ENCODE results near the gene MAN2A1.

The MAN2A1 gene

DNA sequence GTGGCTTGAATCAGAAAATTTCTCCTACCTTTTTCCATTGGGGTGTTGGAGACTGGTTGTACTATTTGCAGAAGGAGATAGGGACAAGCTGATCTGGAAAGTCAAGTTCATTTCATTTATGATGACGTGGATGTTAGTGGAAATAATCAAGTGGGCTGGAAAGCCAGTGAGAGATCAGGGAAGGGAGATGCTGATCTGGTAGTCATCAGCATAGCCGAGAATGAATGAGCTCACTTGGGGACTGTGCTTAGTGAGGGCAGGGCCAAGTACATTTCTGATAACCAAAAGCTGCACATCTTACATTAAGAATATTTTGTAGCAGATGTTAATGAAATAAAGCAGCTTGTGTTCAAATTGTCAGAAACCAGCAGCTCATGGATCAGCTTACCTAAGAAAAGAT lies 12.1 kb downstream of the MAN2A1 start:
- no peak for ATAC-seq
- TF ChIP-seq OSR1 (CRISPR knock-in tag; IDR thresholded peaks at IDR 0.05) (no peak), CSDC2 (CRISPR knock-in tag; IDR thresholded peaks at IDR 0.05) (no peak), ZFP30 (CRISPR knock-in tag; IDR thresholded peaks at IDR 0.05) (no peak), ZC3H10 (CRISPR knock-in tag; IDR thresholded peaks at IDR 0.05) (no peak), ZNF565 (CRISPR knock-in tag; conservative IDR thresholded peaks at IDR 0.05; ENCODE audit: low read depth) (no peak), RARB (CRISPR knock-in tag; IDR thresholded peaks at IDR 0.05) (no peak), TSHZ2 (CRISPR knock-in tag; IDR thresholded peaks at IDR 0.05) (no peak)

GRCh38 chr5:109703166-109703565 lies 13.4 kb downstream of the MAN2A1 start:
- ATAC-seq: no peak
- no peak for TF ChIP-seq OSR1 (CRISPR knock-in tag; IDR thresholded peaks at IDR 0.05)
- no peak for TF ChIP-seq SNAI2 (CRISPR knock-in tag; IDR thresholded peaks at IDR 0.05)
- no peak for TF ChIP-seq ISL1 (CRISPR knock-in tag; IDR thresholded peaks at IDR 0.05)
- no peak for TF ChIP-seq GLIS3 (CRISPR knock-in tag; IDR thresholded peaks at IDR 0.05)
- TF ChIP-seq ARNTL (CRISPR knock-in tag; IDR thresholded peaks at IDR 0.05; ENCODE audit: borderline replicate concordance, low read depth): no peak
- no peak for TF ChIP-seq ZNF8 (CRISPR knock-in tag; IDR thresholded peaks at IDR 0.05)
- no peak for TF ChIP-seq POU6F1 (CRISPR knock-in tag; IDR thresholded peaks at IDR 0.05; ENCODE audit: borderline replicate concordance, low read depth)
- no peak for TF ChIP-seq ZNF565 (CRISPR knock-in tag; conservative IDR thresholded peaks at IDR 0.05; ENCODE audit: low read depth)
- no peak for TF ChIP-seq ZFP30 (CRISPR knock-in tag; IDR thresholded peaks at IDR 0.05)
- no peak for TF ChIP-seq RARB (CRISPR knock-in tag; IDR thresholded peaks at IDR 0.05)
- no peak for TF ChIP-seq BACH2 (CRISPR knock-in tag; IDR thresholded peaks at IDR 0.05; ENCODE audit: borderline replicate concordance)
- TF ChIP-seq ZFP3 (CRISPR knock-in tag; IDR thresholded peaks at IDR 0.05): no peak
- TF ChIP-seq ESRRG (CRISPR knock-in tag; IDR thresholded peaks at IDR 0.05): no peak
- TF ChIP-seq CSRNP3 (CRISPR knock-in tag; IDR thresholded peaks at IDR 0.05): no peak
- no peak for TF ChIP-seq TCF4 (CRISPR knock-in tag; IDR thresholded peaks at IDR 0.05; ENCODE audit: borderline replicate concordance)
- TF ChIP-seq CSDC2 (CRISPR knock-in tag; IDR thresholded peaks at IDR 0.05): no peak
- no peak for TF ChIP-seq CREB5 (CRISPR knock-in tag; IDR thresholded peaks at IDR 0.05; ENCODE audit: low read depth)
- TF ChIP-seq ZC3H10 (CRISPR knock-in tag; IDR thresholded peaks at IDR 0.05): no peak

GRCh38 chr5:109703829-109704228 lies 14.1 kb downstream of the MAN2A1 start:
- TF ChIP-seq ZNF565 (CRISPR knock-in tag; conservative IDR thresholded peaks at IDR 0.05; ENCODE audit: low read depth) (no peak), ZFP30 (CRISPR knock-in tag; IDR thresholded peaks at IDR 0.05) (no peak), RARB (CRISPR knock-in tag; IDR thresholded peaks at IDR 0.05) (no peak), TSHZ2 (CRISPR knock-in tag; IDR thresholded peaks at IDR 0.05) (no peak), ARNTL (CRISPR knock-in tag; IDR thresholded peaks at IDR 0.05; ENCODE audit: borderline replicate concordance, low read depth) (no peak), PATZ1 (CRISPR knock-in tag; IDR thresholded peaks at IDR 0.05; ENCODE audit: borderline replicate concordance) (no peak), CSRNP3 (CRISPR knock-in tag; IDR thresholded peaks at IDR 0.05) (no peak), ZC3H10 (CRISPR knock-in tag; IDR thresholded peaks at IDR 0.05) (no peak), BACH2 (CRISPR knock-in tag; IDR thresholded peaks at IDR 0.05; ENCODE audit: borderline replicate concordance) (no peak), POU6F1 (CRISPR knock-in tag; IDR thresholded peaks at IDR 0.05; ENCODE audit: borderline replicate concordance, low read depth) (no peak), TOX (CRISPR knock-in tag; IDR thresholded peaks at IDR 0.05; ENCODE audit: borderline replicate concordance) (no peak), SNAI2 (CRISPR knock-in tag; IDR thresholded peaks at IDR 0.05) (no peak)
- ATAC-seq: peak; percentile 28; the same call in 1 of the 3 replicates
